ENCODE measurements around the gene ST3GAL3.
A peak's percentile ranks its signal among the peaks of the same experiment; 100 is the strongest.

The ST3GAL3 gene

DNA sequence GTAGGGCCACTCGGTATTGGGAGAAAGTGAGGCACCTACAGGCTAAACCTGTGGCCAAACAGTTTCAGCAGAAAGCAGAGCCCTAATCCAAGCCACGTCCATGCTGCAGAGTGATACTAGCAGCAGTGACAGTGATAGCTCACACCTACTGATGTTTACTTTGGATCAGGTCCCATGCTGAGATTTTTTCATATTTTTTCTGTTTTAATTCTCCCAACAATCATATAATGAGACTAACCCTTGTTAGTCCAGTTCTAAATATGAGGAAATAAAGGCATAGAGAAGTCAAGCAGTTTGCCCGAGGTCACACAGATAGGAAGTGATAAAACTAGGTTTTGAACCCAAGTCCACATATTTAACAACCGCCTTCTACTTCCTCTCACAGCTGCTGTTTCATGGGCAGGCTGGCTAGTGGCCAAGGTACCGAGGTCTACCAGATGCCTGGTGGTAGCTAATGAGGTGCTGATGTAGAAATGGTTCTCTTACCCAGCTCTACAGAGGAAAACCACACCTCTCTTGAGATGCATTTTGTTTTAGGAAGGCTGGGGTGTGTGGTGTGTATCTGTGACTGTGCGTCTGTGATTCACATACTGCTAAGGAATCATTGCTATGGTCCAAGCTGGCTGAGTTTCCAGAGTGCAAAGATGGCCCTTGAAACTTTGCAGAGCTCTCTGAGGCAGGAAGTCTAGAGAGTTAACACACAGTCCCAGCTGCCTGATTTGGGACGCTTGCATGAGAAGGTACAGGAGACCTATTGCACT, 146.0 kb downstream of the ST3GAL3 start:
- peak; percentile 69 for DNase-seq

DNA sequence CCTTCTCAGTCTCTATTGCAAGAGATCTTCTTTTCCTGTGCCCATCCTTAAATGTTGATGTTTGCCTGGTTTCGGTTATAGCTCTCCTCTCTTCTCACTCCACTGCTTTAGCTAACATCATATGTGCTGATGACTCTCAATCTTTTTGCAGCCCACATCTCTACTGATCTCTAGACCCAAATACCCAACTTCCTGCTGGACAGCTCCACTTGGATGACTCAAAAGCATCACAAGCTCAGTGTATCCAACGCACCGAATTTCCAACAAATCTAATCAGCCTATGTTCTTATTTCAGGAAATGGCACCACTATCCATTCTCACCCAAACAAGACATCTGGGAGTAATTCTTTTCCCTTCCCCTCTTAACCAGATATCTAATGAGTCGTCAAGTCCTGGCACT, 147.1 kb downstream of the ST3GAL3 start:
- DNase-seq = no peak

DNA sequence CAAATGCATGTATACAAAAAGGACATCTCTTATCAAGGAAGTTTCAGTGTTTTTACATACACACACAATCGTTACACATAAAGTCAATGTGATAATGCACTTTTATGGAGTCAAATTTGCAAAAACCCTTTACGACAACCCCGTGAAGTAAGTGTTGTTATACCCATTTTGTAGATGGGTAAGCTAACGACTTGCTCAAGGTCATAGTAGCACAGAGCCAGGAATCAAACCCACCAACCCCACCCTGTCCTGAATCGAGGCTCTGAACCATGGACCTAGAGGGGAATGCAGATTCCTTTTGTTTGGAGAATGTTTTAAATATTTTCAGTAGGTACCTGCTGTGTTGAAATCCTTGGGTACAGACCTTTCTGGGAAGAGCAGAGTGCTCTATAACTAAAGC, 148.9 kb downstream of the ST3GAL3 start:
- DNase-seq = no peak

DNA sequence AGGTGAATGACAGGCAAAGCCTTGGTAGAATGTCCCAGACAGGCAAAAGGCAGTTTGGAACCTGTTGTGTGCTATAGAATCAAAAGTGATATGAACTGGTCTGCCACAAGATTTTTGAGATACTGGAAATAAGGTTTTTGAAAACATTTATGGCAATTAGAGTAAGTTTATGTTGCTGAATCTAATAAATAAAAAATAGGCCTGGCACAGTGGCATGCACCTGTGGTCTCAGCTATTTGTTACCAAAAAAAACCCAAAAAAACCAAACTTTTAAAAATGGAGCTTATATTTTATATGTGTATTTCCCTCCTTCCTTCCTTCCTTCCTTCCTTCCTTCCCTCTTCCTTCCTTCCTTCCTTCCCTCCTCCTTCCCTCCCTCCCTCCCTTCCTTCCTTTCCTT, 149.8 kb downstream of the ST3GAL3 start:
- no peak for DNase-seq

DNA sequence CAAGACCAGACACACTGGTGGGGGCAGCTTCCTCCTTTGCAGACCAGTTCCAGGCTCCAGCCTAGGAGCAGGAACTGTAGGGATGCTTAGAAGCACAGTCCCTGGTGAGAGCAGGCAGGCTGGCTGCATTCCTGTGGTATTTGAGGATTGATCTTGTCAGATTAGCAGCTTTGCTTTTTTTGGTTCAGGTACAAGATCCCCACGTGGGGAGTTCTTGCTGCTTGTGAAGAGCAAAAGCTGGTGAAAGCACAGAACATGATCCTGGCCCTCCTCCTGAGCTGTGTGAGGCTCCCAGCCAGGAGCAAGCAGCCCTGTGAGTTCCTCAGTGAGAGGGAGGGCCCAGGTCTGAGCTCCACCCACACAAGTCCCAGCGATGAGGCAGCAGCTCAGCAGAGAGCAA, 151.0 kb downstream of the ST3GAL3 start:
- no peak for DNase-seq

DNA sequence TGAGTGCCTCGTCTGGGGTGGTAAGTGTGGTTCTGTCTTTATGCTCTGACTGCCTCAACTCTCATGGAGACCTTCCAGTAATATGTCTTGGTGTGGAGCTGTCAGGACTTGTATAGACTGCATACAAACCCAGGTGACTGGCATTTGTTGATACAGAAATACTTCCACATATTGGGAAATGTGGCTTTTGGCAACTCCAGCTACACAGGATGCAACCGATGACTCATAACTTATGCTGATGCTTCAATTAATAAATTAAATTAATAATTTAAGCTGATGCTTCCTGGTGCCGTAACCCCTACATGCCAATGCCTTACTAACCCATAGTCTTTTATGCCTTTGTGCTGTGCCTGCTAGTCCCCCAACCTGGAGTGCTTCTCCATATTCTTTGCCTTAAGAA, 154.0 kb downstream of the ST3GAL3 start:
- DNase-seq = no peak

DNA sequence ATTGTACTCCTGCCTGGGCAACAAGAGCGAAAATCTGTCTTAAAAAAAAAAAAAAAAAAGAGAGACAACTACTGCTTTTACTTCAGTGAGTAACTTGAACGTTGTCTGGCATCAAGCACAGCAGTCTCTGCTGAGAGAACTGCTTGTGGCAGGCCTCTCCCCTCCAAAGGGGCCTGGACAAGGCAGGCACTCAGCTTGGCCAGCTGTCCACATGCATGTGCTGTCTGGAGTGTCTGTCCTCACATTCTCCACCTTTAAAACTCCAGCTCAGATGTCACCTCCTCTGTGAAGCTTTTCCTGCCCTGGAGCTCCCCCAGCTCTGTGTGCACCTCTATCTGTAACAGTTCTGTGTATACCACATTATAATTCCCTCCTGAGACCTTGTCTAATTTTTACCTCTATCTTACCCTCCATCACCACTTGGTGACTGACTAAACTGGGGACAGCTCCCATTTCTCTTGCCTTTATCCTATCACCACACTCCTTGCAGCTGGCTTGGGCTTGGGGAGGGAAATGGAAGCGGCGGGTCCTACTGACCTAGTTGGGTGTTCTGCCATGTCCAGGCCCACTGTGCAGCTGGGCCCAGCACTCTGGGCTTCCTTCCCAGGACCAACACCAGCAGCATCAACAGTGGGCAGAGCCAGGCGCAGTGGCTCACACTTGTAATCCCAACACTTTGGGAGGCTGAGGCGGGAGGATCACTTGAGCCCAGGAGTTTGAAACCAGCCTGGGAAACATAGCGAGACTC, 154.8 kb downstream of the ST3GAL3 start:
- no peak for DNase-seq

DNA sequence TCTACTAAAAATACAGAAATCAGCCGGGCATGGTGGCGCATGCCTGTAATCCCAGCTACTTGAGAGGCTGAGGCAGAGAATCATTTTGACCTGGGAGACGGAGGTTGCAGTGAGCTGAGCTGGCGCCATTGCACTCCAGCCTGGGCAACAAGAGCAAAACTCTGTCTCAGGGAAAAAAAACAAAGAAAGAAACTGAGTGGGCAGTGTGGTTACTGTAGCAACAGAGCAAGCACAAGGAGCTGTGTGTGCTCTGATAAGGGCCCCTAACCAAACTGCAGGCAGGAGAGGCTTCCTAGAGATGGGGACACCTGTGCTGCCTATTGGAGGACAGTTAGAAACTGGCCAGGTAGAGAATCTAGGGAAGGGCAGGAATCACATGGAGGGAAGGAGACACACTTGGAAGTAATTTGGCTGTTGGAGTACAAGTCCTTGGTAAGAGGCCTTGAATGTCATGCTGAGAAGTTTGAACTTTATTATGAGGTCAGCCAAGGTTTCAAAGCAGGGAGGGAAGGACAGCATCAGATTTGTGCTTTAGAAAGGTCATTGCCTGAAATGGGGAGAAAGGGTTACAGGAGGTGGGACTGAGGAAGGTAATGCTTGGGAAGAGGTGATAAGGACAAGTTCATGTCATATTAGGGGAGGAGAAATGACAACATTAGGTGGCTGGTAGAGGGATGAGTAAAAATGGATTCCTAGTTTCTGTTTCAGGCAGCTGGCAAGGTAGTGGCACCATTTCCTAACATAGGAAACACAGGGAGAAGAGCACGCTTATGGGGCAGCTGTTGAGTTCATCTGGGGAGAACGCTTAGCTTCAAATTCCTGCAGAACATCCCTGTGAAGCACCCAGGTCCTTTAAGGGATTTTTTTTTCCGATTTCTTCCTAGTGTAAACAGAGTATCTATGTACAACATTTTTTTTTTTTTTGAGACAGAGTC, 157.0 kb downstream of the ST3GAL3 start:
- no peak for DNase-seq

DNA sequence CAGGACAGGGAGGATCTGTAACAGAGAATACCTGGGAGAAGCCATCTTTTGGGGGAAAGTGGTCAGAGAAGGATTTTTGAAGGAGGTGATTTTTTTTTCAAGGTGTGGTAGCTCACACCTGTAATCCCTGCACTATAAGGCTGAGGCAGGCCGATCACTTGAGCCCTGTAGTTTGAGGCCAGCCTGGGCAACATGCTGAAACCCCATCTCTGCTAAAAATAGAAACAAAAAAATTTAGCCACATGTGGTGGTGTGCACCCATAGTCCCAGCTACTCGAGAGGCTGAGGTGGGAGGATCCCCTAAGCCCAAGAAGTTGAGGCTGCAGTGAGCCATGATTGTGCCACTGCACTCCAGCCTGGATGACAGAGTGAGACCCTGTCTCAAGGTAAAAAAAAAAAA, 158.9 kb downstream of the ST3GAL3 start:
- no peak for DNase-seq

DNA sequence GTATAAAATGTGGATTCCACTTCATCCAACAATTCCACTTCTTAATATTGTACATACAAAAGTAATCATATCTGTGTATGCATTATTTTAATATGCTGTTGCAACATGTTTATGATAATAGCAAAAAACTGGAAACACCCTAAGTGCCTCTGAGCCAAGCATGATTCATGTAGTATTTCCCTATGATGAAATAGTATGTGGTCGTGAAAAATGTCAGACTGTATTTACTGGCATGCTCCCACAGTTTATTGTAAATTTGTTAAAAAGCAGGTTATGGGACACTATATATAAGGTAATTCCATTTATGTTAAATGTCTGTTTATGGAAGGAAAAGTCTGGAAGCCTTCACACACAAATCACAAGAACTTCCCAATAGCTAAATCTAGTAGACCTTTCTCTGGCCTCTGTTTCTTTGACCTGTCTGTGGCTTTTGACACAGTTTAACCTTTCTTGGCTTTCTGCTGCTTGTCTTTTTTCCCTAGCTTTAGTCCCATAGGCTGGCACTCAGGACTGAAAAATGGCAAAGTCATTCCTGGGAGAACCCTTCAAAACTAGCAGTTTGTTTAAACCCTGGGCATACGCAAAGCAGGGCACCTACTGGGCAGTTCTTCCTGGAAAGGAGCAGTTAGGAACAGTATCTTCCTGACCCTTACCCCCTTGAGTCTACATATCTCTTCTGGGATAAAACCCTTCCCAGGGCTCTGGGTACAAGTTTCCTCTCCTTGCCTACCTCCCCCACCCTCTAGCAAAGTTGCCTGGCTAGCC, 160.8 kb downstream of the ST3GAL3 start:
- DNase-seq = no peak

DNA sequence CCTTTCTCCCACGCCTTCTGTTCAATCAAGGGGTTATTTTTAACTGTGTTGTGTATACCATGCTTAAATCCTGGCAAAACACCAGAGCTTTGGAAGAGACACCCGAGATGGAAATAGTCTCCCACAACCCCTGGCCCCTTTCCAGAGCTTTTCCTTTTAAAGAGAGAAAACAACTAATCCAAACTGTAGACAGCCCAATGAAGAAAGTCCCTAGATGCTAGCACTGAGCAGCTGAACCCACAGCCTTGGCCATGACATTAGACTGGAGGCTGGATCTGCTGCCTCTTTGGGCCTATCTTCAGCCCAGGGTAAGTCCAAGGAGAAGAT, 161.4 kb downstream of the ST3GAL3 start:
- no peak for DNase-seq

DNA sequence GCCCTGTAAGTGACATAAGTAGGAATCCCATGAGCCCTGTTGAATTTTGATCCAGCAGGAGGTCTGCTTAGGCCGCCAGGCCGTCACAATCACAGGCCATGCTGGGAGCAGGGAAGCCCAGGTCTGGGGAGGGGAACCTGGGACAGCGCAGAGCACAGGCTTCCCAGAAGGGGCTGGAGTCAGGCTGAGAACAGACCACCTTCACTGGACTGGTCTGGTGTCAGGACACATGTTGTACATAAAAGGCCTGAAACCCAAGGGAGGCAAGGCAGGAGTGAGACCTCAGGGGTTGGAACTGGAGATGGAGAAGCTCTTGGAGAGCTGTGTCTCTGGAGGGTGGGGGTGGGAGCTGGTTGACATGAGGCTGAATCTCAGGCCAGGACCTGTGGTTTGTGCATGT, 163.0 kb downstream of the ST3GAL3 start:
- DNase-seq = no peak

DNA sequence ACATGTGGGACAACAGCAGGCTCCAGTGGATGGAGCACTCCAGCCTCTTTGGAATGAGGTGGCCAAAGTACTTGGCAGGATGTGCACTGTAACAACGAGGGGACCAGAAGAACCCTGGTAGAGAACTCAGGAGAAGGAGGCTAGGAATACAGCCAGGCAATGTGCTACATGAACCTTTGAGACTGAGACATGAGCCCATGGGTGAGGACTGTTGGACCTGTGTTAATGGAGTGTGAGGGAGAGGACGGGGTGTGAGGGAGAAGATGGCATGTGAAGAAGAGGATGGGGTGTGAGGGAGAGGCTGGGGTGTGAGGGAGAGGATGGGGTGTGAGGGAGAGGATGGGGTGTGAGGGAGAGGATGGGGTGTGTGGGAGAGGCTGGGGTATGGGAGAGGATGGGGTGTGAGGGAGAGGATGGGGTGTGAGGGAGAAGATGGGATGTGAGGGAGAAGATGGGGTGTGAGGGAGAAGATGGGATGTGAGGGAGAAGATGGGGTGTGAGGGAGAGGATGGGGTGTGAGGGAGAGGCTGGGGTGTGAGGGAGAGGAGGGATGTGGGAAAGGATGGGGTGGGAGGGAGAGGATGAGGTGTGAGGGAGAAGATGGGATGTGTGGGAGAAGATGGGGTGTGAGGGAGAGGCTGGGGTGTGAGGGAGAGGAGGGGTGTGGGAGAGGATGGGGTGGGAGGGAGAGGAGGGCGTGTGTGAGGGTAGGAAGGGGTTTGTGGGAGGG, 164.0 kb downstream of the ST3GAL3 start:
- no peak for DNase-seq

DNA sequence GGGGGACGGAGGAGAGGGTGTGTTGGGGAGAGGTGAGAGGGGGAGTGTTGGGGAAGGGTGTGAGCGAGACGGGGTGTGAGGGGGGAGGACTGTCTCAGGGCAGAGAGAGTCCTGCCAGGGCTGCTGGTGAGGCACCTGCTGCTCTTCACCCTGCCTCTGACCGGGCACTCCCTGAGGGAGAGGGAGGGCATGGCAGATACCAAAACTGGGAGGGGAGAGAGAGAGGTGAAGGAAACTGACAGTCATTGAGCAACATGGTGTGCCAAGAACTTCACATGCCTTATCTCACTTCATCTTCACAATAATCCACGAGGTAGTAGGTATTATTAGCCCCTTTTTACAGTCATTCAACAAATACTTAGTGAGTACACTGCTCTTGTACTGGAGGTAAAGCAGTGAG, 164.9 kb downstream of the ST3GAL3 start:
- no peak for DNase-seq

DNA sequence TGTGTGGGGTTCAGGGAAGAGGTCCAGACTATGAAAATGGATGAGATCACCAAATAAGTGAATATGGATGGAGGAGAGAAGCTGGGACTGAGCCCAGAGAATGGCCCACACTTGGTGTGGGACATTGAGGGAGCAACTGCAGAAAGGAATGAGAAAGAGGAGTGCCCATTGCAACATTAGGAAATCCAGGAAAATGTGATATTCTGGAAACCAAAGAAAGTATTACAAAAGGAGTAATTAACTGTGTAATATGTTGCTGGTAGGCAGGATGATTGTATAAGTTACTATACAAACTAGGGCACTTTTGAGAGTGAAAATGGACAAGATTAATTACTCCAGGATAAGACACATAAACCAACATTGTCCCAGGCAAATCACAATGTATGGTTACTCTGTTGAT, 166.5 kb downstream of the ST3GAL3 start:
- no peak for DNase-seq

DNA sequence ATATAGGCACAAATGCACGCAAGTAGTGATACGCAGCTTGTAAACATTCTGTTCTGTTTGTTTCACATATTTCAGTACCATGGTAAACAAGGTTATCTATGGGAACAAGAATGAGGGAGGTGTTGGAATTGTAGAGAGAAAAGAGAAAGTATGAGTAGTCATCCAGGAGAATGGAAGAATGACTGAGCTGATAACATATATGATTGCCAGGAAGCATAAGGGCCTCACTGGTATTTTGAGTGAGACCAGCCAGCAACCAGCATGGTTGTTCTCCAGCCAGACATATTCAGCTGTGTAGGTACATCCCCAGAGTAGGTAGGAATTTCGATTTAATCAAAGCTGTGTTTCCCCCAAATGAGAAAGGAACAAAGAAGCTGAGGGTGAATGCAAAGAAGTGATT, 167.4 kb downstream of the ST3GAL3 start:
- no peak for DNase-seq

DNA sequence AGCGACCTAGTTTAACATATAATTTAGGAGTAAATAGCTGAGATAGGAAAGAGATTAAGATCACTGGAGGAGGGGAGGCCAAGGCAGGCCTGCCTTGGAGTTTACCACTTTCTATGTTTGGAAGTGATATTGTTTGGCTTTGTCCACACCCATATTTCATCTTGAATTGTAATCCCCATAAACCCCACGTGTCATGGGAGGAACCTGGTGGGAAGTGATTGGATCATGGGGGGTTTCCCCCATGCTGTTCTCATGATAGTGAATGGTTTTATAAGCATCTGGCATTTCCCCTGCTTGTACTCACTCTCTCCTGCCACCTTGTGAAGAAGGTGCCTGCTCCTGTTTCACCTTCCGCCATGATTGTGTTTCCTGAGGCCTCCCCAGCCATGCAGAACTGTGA, 168.0 kb downstream of the ST3GAL3 start:
- DNase-seq = no peak

DNA sequence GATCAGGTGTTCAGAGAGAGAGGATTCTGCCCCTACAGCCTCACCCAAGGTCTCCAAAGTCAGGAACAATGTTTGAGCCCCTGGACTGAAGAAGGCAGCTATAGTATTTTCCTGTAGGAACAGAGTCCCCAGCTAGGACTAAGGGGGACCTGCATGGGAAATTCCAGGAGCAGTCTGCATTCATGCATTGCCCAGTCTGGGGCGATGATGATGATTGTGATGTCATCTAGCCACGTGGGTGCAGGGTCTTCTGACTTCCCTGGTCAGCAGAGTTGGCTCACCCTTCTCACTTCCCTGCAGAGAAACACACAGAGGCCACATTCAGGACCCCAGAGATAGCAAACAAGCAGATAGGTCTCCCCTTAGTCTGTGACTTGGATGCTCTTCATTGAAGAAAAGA, 169.8 kb downstream of the ST3GAL3 start:
- no peak for DNase-seq

DNA sequence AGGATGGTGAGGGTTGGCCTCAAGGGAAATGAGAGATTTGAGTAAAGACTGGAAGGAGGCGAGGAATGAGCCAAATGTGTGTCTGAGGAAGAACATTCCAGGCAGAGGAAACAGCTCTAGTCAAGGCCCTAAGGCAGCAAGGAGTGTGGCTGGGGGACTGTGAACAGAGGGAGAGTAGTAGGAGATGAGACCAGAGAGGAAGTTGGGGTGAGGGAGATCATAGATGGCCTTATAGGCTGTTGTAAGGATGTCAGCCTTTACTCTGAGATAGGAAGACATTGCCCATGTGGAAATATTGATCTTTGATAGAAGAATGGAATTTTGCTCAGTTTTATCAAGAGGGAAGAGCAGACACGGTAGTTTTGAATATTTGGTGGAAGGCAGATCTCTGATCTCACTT, 171.1 kb downstream of the ST3GAL3 start:
- no peak for DNase-seq

DNA sequence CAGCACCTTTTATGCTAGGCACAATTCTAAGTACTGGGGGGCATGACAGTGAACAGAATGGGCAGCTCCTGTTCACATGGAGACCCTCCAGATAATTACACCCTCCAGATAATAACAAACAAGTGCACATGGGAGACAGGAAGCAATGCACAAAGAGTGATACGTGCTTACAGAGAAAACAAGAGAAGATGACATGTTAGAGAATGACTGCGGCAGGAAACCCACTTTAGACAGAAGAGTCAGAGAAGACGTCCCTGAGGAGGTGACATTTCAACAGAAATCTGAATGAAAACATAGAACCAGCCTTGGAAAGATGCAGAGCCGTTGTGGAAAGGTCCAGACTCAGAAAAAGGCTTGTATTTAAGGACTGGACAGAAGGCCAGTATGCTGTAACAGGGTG, 171.5 kb downstream of the ST3GAL3 start:
- DNase-seq = peak; percentile 40

DNA sequence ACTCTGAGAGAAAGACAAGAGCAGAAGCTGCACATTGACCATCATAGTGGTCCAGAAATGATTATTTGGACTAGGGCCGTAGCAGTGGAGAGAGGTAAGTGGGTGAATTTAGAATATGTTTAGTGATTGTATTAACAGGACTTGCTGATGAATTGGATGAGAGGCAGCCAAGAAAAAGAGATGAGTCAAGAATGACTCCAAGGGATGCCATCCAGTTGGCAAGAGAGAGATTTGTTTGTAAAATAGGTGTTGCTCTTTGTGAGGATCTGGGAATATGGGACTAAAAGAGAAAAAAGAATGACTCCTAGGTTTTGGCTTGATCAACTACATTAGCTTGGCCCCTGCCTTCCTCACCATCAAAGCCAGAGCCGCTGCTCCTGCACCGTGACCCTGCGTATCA, 172.1 kb downstream of the ST3GAL3 start:
- DNase-seq = no peak

DNA sequence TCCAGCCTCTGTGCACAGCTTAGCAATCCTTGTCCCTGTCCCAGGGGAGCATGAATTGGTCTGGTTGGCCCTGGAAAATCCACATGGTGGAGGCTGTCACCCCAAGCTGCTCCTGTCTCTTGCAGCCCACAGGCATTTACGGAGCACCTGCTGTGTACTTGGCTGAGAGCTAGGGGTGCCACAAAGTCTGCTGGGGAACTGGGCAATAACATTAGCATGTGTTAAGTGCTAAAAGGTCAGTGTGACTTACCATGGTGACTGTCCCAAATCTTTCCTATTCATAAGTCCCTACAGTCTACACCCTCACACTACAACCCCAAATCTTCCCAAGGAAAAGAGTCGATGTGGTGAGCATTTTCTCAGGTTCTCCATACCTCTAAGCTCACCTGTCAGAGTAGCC, 172.7 kb downstream of the ST3GAL3 start:
- DNase-seq = no peak

Data from NCI-H345 (cell line).